Stimulated activated naive CD4-positive, alpha-beta T cell treated with Interleukin-2 at 50 U/mL for 16 hours (primary cell): ENCODE measurements around the gene MYCBPAP.

ENCODE experiments used
- DNase-seq: peaks from one replicate; lab custom pipeline; 2025; lab: John Stamatoyannopoulos, UW

Gene MYCBPAP

DNA sequence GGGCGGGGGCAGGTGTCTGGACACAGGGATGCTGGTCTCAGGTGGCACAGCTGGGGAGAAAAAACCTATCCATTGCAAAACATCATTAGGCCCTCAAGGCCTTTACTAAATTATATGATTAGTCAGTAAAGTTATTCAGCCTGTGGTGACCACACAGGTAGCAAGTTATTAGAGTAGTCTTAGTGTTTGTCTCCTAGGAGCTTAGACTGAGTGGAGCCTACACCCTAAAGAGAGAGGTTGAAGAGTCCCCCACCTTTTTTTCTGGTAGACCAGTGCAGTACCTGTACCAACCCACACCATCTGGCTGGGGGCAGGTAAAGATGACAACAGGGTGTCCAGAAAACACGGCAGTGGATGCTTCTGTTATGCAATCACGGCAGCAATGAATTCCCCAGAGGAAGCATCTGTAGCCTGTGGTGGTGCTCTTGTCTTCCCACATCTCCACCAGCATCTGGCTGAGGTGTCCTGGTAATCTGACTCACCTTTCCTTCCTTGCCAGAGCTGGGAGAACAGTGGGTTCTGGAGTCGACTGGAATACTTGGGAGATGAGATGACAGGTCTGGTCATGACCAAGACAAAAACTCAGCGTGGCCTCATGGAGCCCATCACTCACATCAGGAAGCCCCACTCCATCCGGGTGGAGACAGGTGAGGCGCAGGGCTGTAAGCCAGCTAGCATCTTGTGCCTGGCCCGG lies 11.0 kb downstream of the MYCBPAP start:
- DNase-seq: no peak

GRCh38 chr17:50520483-50520882 lies 12.2 kb downstream of the MYCBPAP start:
- no peak for DNase-seq

DNA sequence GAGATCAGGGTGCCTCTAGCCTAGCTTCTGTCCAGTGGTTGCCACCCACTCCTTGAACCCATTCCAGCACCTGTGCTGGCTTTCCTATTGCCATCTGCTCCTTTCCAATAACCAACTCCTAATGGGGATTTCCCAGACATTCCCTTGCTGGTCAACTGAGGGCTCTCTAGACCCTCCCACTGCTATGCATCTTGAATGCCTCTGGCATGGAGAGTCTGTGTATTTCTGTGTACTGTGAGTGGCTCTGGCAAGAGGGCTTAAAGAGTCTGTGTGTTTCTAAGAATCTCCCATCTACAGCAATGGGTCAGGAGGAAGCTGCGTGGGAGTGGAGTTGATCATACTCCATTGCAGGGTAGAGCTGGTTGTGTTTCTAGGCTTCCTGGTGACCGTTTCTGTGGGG lies 13.3 kb downstream of the MYCBPAP start:
- no peak for DNase-seq

DNA sequence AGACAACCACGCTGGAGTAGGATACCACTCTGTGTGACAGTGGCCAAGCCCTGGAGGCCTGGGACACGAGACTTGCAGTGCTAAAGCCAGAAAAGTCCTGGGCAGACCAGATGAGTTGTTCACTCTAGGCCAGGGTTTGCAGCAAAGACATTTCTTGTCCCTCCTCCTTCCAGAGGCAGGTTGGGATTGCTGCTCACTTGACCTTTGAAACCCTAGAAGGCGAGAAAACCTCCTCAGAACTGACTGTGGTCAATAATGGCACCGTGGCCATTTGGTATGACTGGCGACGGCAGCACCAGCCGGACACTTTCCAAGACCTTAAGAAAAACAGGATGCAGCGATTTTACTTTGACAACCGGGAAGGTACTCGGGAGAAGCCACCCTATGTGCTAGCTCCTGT lies 14.5 kb downstream of the MYCBPAP start:
- no peak for DNase-seq

DNA sequence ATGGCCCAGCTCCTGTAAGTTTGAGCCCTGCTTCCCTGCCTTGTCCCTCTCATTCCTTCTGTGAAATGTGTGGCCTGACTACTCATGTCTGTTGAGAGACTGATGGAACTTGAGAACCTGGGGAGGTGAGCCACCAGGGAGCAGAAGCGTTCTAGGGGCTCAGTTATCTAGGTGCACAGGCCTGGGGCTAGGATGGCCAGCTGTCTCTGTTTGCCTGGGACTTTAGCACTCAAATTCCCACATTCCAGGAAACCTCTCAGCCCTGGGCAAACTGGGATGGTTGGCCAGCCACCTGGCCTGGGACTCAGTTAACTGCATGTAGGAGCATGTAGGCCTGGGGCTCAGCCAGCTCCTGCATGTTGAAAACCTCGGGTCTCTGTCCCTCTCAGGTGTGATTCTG lies 15.0 kb downstream of the MYCBPAP start:
- DNase-seq: no peak

DNA sequence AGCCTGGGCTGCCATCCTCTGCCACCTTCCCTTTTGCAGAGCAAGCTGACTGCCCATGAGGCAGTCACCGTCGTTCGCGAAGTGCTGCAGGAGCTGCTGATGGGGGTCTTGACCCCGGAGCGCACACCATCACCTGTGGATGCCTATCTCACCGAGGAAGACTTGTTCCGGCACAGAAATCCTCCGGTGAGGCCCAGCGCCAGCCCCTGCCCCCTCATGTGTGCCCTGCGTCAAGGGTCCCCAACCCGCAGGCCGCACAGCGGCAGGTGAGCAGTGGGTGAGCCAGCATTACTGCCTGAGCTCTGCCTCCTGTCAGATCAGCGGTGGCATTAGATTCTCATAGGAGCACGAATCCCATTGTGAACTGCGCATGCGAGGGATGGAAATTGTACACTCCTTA lies 16.6 kb downstream of the MYCBPAP start:
- DNase-seq: no peak

DNA sequence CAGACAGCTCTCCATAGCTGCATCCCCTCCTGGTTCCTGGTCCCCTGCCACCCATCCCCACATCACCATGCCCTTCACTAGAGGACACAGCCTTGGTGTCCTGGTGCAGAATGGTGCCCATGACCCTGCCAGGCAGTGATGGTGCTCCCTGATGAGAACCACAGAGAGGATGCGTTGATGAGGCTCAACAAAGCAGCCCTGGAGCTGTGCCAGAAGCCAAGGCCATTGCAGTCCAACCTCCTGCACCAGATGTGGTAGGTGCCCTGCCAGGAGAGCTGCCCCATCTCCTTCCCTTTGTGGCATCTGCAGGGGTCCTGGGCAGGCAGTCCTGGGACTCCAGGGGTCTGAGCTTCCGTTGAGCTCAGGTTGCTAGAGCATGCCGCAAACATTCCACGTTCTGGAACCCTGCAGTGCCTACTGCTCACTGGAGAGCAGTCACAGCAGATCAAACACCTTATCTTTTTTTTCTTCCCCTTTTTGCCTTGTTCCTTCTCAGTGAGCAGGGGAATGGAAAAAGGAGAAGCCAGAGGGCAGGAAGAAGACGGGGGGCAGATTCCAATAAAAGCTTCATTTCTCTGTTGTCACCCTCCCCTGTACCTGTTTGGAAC lies 19.0 kb downstream of the MYCBPAP start:
- DNase-seq: no peak

DNA sequence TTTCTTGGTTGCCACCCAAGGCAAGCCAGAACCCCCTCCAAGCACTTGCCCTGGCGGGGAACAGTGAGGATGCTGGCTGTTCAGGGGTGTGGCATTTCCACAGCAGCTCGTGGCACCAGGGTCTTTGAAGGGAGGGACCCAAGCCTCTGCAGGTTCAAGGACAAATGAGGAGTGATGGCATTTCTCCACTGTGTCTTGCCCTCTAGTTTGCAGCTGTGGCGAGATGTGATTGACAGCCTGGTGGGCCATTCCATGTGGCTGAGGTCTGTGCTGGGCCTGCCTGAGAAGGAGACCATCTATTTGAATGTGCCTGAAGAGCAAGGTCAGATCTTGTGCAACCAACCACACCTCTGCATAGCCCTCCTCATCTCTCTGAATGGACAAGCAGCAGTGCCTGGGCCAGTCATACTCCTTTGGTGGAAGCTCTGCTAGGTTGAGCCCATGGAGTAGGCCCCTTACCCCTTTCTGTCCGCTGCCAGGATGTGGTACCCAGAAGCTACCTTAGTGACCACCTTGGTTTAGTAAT lies 19.8 kb downstream of the MYCBPAP start:
- no peak for DNase-seq

GRCh38 chr17:50529849-50530248 lies 21.6 kb downstream of the MYCBPAP start:
- DNase-seq: no peak

GRCh38 chr17:50531428-50532025 lies 23.3 kb downstream of the MYCBPAP start:
- no peak for DNase-seq

DNA sequence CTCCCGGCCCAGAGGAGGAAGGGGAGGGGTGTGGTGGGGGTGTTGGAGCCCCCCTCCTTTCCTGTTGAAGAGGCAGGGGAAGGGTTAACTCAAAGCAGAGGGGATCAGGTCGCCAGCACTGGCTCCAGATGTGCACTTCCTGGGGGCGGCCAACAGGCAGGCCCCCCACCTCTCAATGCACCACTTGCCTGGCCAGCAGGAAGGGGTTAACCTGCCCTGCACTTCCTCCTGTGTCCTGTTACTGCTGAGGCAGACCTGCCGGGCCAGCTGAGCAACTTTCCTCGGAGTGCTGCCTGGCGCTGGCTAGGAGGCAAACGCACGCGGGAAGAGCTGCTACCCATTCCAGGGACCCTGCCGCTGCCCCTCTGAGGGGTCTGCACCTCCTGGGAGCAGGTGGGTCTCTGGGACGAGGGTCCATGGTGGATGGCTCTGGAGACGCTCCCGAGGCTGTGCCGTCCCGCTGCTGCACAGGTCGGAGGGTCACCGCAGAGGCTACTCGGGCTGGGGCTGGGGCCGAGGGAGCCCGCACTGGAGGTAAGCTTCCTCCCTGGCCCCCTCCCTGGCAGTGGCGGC lies 24.3 kb downstream of the MYCBPAP start, which contains the start of gene EPN3:
Gene EPN3, plus strand, starts transcription at position 284 of the 573 bp plus-strand sequence. CDS start 3,822 bp downstream, outside the sequence.
- no peak for DNase-seq

- no peak for DNase-seq
Measured at GRCh38 chr17:50533185-50533584, 24.9 kb downstream of the MYCBPAP start.

DNA sequence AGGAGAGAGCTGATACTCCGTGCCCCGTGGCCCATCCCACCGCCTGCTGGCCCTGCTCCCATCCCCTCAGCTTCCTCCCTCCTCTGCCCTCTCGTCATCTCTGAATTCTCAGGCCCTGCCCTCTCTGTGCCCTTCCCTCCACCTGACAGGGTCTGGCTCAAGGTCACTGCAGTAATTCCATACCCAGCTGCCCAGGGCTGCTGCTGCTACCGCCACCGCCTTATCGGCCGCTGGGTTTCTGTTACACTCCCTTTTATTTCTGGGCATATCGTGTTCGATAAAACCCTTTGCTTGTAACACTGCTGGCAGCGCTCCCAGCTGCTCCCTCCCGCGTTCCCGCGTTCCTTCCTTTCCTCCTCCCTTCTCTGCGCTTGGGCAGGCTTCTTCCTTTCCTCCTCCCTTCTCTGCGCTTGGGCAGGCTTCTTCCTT lies 25.5 kb downstream of the MYCBPAP start:
- DNase-seq: no peak

DNA sequence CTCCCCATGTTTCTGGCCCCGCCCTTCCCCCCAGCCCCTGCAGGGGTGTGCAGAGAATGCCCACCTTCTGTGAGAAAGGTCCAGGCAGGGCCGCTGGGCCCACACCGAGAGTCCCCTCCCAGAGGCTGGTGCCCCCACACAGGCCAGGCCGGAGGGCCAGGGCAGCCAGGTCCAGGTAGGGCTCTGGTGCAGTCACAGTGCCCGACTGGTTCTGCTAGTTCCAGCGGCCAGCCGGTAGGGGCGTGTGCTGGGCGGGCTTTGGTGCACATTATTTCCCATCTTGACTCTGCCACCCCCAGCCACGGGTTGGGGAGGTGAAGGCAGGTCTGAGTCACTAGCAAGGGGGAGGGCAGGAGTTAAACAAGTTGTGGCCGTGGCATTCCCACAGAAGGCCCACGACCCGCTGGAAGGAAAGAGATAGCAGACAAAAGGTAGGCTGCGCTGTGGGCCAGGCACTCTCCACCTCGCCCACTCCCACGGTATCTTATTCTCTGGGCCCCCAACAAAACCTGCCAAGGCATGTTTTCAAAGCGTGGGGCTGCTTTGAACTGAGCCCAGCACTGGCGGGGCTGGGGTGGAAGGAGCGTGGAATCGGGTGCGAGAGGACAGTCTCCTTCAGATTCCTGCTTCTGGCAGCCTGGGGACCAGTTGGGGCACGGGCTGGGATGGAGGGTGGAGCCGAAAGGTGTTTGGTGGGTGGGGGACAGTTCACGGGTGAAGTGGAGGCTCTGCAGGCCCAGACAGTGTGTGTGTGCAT lies 26.2 kb downstream of the MYCBPAP start:
- DNase-seq: peak; percentile 25

DNA sequence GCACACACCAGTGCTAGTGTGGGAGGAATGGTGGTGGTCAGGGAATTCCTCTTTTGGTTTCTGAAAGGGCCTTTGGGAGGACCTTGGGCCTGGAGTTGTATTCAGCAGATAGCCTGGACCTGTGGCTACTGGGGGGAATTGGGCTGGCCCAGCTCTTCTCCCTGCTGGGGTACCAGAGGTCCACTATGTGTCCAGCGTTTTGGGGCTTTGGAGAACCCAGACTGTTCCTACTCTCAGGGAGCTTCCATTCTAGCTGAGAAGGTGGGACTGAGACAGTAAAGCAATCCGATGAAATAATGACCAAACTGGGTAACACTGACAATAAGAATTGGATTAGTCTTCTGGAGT lies 26.7 kb downstream of the MYCBPAP start:
- DNase-seq: no peak

- DNase-seq: no peak
Measured at GRCh38 chr17:50535407-50535806, 27.2 kb downstream of the MYCBPAP start.

DNA sequence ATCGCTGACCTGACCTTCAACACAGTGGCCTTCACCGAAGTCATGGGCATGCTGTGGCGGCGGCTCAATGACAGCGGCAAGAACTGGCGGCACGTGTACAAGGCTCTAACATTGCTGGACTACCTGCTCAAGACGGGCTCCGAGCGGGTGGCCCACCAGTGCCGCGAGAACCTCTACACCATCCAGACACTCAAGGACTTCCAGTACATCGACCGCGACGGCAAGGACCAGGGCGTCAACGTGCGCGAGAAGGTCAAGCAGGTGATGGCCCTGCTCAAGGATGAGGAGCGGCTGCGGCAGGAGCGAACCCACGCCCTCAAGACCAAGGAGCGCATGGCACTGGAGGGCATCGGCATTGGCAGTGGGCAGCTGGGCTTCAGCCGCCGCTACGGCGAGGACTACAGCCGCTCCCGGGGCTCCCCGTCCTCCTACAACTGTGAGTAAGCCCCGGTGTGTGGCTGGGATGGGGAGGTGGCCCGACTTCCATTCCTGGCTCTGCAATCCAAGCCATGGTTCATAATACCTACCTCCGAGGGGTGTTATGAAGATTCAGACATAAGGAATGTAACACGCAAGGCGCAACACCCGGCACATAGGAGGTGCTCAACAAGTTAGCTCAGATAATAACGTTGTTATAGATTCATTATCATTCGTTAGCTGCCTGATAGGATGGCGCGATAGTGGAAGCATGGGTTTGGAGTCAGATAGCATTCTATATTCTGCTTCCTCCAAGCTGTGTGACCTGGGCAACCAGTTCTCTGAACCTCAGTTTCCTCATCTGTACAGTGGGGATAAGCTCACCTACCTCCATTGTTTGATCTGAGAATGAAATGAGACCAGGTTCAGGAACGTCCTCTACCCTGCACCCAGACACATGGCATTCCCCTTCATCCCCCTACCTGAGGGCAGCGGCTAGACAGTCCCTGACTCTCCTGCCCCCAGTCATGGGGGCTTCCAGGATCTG lies 28.7 kb downstream of the MYCBPAP start:
- no peak for DNase-seq

DNA sequence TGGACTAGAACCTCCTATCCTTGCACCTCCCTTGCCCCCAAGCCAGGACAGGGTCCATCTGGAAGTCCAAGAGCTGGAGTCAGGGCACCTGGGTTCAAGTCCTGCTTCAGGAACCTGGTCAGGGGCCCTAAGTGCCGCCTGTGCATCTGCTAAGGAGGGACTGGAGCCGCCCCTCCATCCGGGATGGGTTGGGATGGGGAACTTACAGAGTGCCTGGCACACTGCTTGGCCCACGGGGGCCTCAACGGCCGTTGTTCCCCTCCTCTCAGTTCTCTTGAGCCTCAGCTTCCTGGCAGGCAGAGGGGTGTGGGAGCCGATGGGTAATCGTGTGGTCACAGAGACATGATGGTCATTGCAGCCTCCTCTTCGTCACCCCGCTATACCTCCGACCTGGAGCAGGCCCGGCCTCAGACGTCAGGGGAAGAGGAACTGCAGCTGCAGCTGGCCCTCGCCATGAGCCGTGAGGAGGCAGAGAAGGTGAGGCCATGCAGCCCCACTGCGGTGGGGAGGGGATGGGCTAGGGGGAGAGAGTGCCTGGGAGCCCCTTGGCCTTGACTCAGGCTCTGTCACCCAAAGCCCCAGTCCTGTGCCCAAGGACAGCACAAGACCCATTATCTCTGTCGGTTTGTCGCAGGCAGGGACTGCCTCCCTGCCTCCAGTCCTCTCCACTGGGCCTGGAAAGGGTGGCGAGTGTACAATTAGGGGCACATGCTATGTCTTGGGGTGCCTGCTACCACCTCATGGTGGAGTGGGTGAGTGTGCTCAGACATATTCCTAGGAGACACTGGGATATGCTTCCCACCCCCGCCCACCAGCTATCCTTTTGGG lies 29.7 kb downstream of the MYCBPAP start:
- no peak for DNase-seq

GRCh38 chr17:50538549-50539410 lies 30.5 kb downstream of the MYCBPAP start:
- no peak for DNase-seq
